ENCODE results near the gene CELA1.

The CELA1 gene

DNA sequence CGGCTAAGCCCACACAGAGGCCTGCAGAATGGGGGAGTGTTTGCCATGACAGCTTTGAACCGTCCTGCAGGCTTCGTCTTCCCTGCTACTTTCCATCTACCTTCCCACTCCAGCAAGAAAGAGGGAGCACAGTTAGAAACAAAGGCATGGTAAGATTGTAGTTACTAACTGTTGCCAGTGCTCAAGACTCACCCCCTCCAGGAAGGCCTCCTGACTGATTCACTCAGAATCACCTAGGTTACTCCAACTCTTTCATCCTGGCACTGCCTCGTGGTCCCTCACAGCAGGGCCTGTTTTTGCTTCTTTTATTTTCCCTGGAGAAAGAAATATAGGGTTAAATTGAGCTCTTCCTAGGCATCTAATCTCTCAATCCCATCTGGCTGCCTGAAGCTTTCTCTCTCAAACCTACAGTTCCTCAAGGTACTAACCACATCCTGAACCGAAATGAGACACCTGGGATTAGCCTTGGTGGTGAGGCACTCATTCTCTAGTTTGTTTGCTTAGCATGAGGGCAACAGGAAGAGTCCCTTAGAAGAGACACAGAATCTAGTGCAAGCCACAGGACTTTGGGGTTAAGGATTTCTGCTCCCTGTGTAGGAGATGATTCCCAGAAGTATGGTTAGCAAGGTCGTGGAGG, 36.9 kb upstream of the CELA1 start:
- no peak for DNase-seq (ENCODE audit: low read depth in 2 of 2)
- H3K4me3 ChIP-seq (replicated peaks in 1 of 2; ENCODE audit: low read depth in 2 of 2, low read length in 2 of 2): no peak overlapping the region
- TF ChIP-seq, protein P1, sequence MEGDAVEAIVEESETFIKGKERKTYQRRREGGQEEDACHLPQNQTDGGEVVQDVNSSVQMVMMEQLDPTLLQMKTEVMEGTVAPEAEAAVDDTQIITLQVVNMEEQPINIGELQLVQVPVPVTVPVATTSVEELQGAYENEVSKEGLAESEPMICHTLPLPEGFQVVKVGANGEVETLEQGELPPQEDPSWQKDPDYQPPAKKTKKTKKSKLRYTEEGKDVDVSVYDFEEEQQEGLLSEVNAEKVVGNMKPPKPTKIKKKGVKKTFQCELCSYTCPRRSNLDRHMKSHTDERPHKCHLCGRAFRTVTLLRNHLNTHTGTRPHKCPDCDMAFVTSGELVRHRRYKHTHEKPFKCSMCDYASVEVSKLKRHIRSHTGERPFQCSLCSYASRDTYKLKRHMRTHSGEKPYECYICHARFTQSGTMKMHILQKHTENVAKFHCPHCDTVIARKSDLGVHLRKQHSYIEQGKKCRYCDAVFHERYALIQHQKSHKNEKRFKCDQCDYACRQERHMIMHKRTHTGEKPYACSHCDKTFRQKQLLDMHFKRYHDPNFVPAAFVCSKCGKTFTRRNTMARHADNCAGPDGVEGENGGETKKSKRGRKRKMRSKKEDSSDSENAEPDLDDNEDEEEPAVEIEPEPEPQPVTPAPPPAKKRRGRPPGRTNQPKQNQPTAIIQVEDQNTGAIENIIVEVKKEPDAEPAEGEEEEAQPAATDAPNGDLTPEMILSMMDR (IDR thresholded peaks at IDR 0.05; ENCODE audit: low read depth, low read length): no peak

DNA sequence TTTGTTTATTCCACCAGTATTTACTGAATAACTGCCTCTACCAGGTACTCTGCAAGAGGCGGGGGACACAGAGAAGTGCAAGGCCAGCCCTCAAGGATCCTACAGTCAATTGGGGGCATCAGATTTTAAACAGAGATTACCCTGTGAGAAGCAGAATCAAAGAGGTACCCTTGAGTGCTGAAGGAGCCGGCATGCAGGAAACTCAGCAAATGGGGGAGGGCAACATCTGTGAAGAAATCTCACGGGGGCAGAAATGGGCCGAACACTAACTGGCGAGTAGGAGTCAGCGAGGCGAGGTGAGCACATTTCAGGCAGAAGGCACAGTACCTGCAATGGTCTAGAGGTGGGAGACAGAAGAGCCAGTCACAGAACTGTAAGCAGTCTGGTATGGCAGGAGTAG, 35.7 kb upstream of the CELA1 start:
- no peak for DNase-seq (ENCODE audit: low read depth in 2 of 2)
- TF ChIP-seq, protein P1 (IDR thresholded peaks at IDR 0.05; ENCODE audit: low read depth, low read length): no peak
- no peak overlapping the region for H3K4me3 ChIP-seq (replicated peaks in 1 of 2; ENCODE audit: low read depth in 2 of 2, low read length in 2 of 2)

GRCh38 chr12:51381226-51382079, 35.0 kb upstream of the CELA1 start:
- DNase-seq (ENCODE audit: low read depth in 2 of 2): peak; percentile 61 to 72
- TF ChIP-seq, protein P1 (IDR thresholded peaks at IDR 0.05; ENCODE audit: low read depth, low read length): no peak
- H3K4me3 ChIP-seq (replicated peaks in 1 of 2; ENCODE audit: low read depth in 2 of 2, low read length in 2 of 2): no peak overlapping the region

DNA sequence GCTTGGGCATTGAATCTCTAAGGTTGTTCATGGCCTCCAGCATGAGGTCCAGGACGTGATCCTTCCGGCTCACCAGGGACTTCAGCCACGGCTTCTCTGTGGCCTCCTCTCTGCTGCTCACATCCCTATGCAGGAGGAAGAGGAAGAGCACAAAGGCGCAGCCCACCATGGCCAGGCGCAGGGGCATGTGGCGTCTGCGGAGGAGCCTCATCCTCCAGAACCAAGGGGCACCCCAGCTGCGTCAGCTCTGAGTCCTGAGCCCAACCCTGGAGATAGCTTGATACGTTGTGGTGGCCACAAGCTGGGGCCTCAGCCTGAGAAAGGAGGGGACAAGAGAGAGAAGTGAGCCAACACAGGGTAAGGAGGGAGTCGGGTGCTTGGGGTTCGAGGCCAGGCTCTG, 33.1 kb upstream of the CELA1 start:
- no peak for DNase-seq (ENCODE audit: low read depth in 2 of 2)
- TF ChIP-seq, protein P1 (IDR thresholded peaks at IDR 0.05; ENCODE audit: low read depth, low read length): no peak
- no peak overlapping the region for H3K4me3 ChIP-seq (replicated peaks in 1 of 2; ENCODE audit: low read depth in 2 of 2, low read length in 2 of 2)

DNA sequence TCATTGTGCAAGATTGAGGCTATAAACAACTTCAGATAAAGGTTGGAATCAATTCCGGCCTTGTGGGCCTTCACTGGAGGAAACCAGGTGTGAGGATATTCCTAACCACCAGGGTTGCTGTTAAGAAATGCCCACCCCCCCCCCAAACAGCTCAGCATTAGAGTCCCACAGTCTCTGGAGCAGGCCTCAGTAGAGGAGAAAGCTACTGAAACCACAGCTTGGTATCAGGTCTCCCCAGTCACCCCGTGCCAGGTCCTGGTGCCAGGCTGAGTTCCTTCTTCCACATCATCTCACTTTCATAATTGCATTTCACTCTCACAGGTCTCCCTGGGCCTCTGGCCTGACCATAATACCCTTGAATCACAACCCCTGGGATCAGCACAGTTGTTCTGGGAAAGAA, 32.3 kb upstream of the CELA1 start:
- H3K4me3 ChIP-seq (replicated peaks in 1 of 2; ENCODE audit: low read depth in 2 of 2, low read length in 2 of 2): no peak overlapping the region
- no peak for DNase-seq (ENCODE audit: low read depth in 2 of 2)
- TF ChIP-seq, protein P1 (IDR thresholded peaks at IDR 0.05; ENCODE audit: low read depth, low read length): no peak

DNA sequence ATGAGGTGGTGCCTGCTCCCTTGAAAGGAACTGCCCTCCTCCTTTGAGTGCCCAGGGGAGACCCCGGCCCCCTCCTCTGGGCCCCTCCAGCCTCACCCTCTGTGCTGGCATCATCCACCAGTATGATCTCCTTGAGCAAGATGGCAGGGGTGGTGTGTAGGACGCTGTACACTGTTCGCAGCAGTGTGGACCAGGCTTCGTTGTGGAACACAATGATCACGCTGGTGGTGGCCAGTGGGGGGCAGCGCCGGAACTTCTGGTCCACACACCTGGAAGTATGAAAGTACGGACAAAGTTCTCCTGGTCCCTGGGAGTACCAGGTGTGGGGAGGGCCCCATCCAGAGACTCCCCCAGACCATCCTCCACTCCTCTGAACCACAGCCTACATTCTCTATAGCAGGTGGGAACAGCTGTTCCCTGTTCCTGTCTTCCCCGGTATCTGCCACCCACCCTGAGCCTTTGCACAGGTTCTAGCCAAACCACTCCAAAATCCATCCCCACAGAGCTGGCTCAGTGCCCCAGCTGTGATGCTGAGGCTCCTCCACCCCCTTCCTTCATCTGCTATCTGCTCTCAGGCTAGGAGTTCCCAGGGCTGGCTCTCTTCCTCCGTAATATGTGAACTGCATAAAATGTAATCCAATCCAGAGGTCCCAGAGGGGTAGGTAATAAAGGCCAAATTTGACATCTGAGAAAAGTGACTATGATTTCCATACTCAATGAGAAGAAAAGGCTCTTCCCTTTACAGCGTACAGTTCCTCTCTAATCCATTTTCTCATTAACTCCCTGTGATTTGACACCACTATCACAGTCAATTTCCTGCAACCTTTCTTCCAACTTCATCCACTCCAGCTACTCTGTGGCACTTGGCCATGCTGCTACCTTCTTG, 30.9 kb upstream of the CELA1 start:
- peak in 1 of 2 donors; percentile 60 for DNase-seq (ENCODE audit: low read depth in 2 of 2)

More for the DNA sequence above, 30.9 kb upstream of the CELA1 start:
- H3K4me3 ChIP-seq (replicated peaks in 1 of 2; ENCODE audit: low read depth in 2 of 2, low read length in 2 of 2): no peak overlapping the region
- TF ChIP-seq, protein P1 (IDR thresholded peaks at IDR 0.05; ENCODE audit: low read depth, low read length): no peak

Data from cardiac fibroblast (primary cell).